ENCODE measurements around the gene MPRIP. TPM values are rescaled to one million over a fixed set of nuclear protein-coding genes. Genes with fewer than 3 reads are reported as not detected.

The MPRIP gene
- total and polyA plus RNA-seq, 2 of the 13 experiments (the other 11 are each of a cell fraction or from before 2014, with no cell fraction given) = 50.2 to 52.4 TPM

DNA sequence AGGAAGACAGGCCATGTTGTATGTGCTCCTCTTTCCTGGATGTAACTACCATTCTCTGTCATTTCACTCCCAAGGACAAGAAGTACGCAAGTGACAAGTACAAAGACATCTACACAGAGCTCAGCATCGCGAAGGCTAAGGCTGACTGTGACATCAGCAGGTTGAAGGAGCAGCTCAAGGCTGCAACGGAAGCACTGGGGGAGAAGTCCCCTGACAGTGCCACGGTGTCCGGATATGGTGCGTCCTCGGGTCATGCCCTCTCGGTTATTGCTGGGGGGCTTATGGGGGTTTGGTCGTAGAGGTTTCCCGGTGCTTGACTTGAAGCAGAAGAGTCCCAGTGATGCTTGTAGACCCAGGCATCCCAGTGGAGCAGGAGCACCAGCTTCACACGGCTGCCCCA lies 134.9 kb downstream of the MPRIP start (continued):
- TF ChIP-seq SRF (IDR thresholded peaks at IDR 0.05; ENCODE audit: low read depth, low read length) (no peak), ZBTB39 (CRISPR knock-in tag; IDR thresholded peaks at IDR 0.05) (no peak), ZSCAN31 (CRISPR knock-in tag; IDR thresholded peaks at IDR 0.05; ENCODE audit: low read depth) (no peak), SYNCRIP (IDR thresholded peaks at IDR 0.05; ENCODE audit: insufficient read depth, low read depth, low read length) (no peak), ZNF3 (CRISPR knock-in tag; IDR thresholded peaks at IDR 0.05) (no peak)
- TF ChIP-seq, protein P1, sequence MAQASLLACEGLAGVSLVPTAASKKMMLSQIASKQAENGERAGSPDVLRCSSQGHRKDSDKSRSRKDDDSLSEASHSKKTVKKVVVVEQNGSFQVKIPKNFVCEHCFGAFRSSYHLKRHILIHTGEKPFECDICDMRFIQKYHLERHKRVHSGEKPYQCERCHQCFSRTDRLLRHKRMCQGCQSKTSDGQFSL (CRISPR knock-in tag; IDR thresholded peaks at IDR 0.05) = no peak

- H3K79me2 ChIP-seq (ENCODE audit: insufficient read depth, low read length) = no peaks in the 10 kb centered on the region
- ChIA-PET POLR2A (no interaction called here), CTCF (ENCODE audit: low intra/inter-chr PET ratio, low total read pairs) (no interaction called here)
- ATAC-seq (no peak), DNase-seq (ENCODE audit: low spot score) (no peak), FAIRE-seq (no peak)
- H3K4me1 ChIP-seq (ENCODE audit: insufficient read depth, low read length) = no peaks in the 10 kb centered on the region
- no peak overlapping the region for H3K4me2 ChIP-seq (ENCODE audit: low read depth, low read length)
- H3K4me3 ChIP-seq (replicated peaks in 1 of 3; ENCODE audit: insufficient read depth in 1 of 3, low read depth in 2 of 3, low read length in 3 of 3) = no peak overlapping the region
- H4K20me1 ChIP-seq (ENCODE audit: insufficient read depth, low read length) = no peaks in the 10 kb centered on the region
- H3K9ac ChIP-seq (ENCODE audit: insufficient read depth, low read depth, low read length) = no peak overlapping the region
- intact Hi-C loops (cut with micrococcal nuclease; ENCODE audit: unreplicated experiment) (no loop called here), in situ Hi-C loops (cut with HindIII; ENCODE audit: extremely low pct_ligation_motif_present, low pct_unique_long_range_greater_than_20kb) (no loop called here)
- H3K27me3 ChIP-seq (ENCODE audit: control insufficient read depth in 1 of 2, insufficient read depth in 2 of 2, low read length in 2 of 2) = no peaks in the 10 kb centered on the region
- H3K27ac ChIP-seq (ENCODE audit: extremely low read length, insufficient read depth, low read length) = no peak overlapping the region
- peaks cover 25 to 67% of the 10 kb centered on the region in 2 experiments; a peak in 4 of 5 replicates for H3K36me3 ChIP-seq (replicated peaks in 1 of 2; ENCODE audit: control insufficient read depth in 1 of 2, insufficient read depth in 2 of 2, low read length in 2 of 2)
- no TSS peak for BruUV-seq (replicated peaks)
- 100% methylated on average over 2 of the region's 2 CpGs for WGBS (ENCODE audit: low lambda C conversion rate)
- H3K9me3 ChIP-seq (ENCODE audit: low read length) = no peaks in the 10 kb centered on the region
- no peak overlapping the region for H2AFZ ChIP-seq (ENCODE audit: low read length)
- TF ChIP-seq ZNF629 (CRISPR knock-in tag; conservative IDR thresholded peaks at IDR 0.05) (no peak), NR3C1 (CRISPR knock-in tag; IDR thresholded peaks at IDR 0.05) (no peak), EHMT2 (IDR thresholded peaks at IDR 0.05; ENCODE audit: borderline replicate concordance, low read depth, low read length) (no peak)
- TF ChIP-seq, protein P2, sequence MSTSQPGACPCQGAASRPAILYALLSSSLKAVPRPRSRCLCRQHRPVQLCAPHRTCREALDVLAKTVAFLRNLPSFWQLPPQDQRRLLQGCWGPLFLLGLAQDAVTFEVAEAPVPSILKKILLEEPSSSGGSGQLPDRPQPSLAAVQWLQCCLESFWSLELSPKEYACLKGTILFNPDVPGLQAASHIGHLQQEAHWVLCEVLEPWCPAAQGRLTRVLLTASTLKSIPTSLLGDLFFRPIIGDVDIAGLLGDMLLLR (CRISPR knock-in tag; IDR thresholded peaks at IDR 0.05) = no peak
- TF ChIP-seq, protein P3, sequence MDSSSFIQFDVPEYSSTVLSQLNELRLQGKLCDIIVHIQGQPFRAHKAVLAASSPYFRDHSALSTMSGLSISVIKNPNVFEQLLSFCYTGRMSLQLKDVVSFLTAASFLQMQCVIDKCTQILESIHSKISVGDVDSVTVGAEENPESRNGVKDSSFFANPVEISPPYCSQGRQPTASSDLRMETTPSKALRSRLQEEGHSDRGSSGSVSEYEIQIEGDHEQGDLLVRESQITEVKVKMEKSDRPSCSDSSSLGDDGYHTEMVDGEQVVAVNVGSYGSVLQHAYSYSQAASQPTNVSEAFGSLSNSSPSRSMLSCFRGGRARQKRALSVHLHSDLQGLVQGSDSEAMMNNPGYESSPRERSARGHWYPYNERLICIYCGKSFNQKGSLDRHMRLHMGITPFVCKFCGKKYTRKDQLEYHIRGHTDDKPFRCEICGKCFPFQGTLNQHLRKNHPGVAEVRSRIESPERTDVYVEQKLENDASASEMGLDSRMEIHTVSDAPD (CRISPR knock-in tag; IDR thresholded peaks at IDR 0.05) = no peak
- TF ChIP-seq, protein P4, sequence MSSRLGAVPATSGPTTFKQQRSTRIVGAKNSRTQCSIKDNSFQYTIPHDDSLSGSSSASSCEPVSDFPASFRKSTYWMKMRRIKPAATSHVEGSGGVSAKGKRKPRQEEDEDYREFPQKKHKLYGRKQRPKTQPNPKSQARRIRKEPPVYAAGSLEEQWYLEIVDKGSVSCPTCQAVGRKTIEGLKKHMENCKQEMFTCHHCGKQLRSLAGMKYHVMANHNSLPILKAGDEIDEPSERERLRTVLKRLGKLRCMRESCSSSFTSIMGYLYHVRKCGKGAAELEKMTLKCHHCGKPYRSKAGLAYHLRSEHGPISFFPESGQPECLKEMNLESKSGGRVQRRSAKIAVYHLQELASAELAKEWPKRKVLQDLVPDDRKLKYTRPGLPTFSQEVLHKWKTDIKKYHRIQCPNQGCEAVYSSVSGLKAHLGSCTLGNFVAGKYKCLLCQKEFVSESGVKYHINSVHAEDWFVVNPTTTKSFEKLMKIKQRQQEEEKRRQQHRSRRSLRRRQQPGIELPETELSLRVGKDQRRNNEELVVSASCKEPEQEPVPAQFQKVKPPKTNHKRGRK (CRISPR knock-in tag; IDR thresholded peaks at IDR 0.05) = no peak
These were observed 137.1 kb downstream of the MPRIP start for GRCh38 chr17:17179371-17179827.
